ENCODE data around the gene TRMT1L. TPM values are rescaled to one million over a fixed set of nuclear protein-coding genes. Genes with fewer than 3 reads are reported as not detected.

The TRMT1L gene
- total RNA-seq, 4 donors from 2014 or later = 10.2 to 24.1 (median 20.9) TPM

- H3K27ac ChIP-seq = no peak overlapping the region
- H3K27me3 ChIP-seq = no peaks in the 10 kb centered on the region
- H3K36me3 ChIP-seq = no peaks in the 10 kb centered on the region
- intact Hi-C loops (cut with DNase I; ENCODE audit: low total_unique reads) = no loop called here
- H3K9me3 ChIP-seq = no peaks in the 10 kb centered on the region
- no peak for DNase-seq
- H3K4me3 ChIP-seq = no peak overlapping the region
- no peaks in the 10 kb centered on the region for H3K4me1 ChIP-seq
- no peak for TF ChIP-seq CTCF (IDR thresholded peaks at IDR 0.05)
- no peak for TF ChIP-seq POLR2A (IDR thresholded peaks at IDR 0.05)
These were observed 69.7 kb downstream of the TRMT1L start for GRCh38 chr1:185087101-185087500.

GRCh38 chr1:185083818-185084217 lies 72.9 kb downstream of the TRMT1L start:
- no peaks in the 10 kb centered on the region for H3K9me3 ChIP-seq
- no peaks in the 10 kb centered on the region for H3K4me1 ChIP-seq

GRCh38 chr1:185080422-185080821 lies 76.3 kb downstream of the TRMT1L start:
- intact Hi-C loops (cut with DNase I; ENCODE audit: low total_unique reads) = no loop called here
- no peak for DNase-seq
- Histone ChIP-seq H3K27ac (no peak overlapping the region), H3K4me3 (no peak overlapping the region), H3K36me3 (no peaks in the 10 kb centered on the region), H3K27me3 (no peaks in the 10 kb centered on the region), H3K4me1 (no peaks in the 10 kb centered on the region), H3K9me3 (no peaks in the 10 kb centered on the region)
- TF ChIP-seq POLR2A (IDR thresholded peaks at IDR 0.05) (no peak), CTCF (IDR thresholded peaks at IDR 0.05) (no peak)

More at GRCh38 chr1:185083818-185084217, 72.9 kb downstream of the TRMT1L start:
- no peaks in the 10 kb centered on the region for H3K27me3 ChIP-seq
- no peak overlapping the region for H3K27ac ChIP-seq
- DNase-seq = no peak
- no peak for TF ChIP-seq POLR2A (IDR thresholded peaks at IDR 0.05)
- TF ChIP-seq CTCF (IDR thresholded peaks at IDR 0.05) = no peak
- H3K36me3 ChIP-seq = no peaks in the 10 kb centered on the region
- intact Hi-C loops (cut with DNase I; ENCODE audit: low total_unique reads) = no loop called here
- no peak overlapping the region for H3K4me3 ChIP-seq

GRCh38 chr1:185077374-185077773 lies 79.4 kb downstream of the TRMT1L start:
- DNase-seq = no peak
- Histone ChIP-seq H3K4me1 (no peaks in the 10 kb centered on the region), H3K27ac (no peak overlapping the region), H3K36me3 (no peaks in the 10 kb centered on the region), H3K9me3 (no peaks in the 10 kb centered on the region), H3K27me3 (no peaks in the 10 kb centered on the region), H3K4me3 (no peak overlapping the region)
- intact Hi-C loops (cut with DNase I; ENCODE audit: low total_unique reads) = no loop called here
- TF ChIP-seq CTCF (IDR thresholded peaks at IDR 0.05) = no peak
- TF ChIP-seq POLR2A (IDR thresholded peaks at IDR 0.05) = no peak

GRCh38 chr1:185075476-185075875 lies 81.3 kb downstream of the TRMT1L start:
- Histone ChIP-seq H3K4me3 (no peak overlapping the region), H3K9me3 (no peaks in the 10 kb centered on the region), H3K4me1 (no peaks in the 10 kb centered on the region), H3K27me3 (no peaks in the 10 kb centered on the region), H3K36me3 (no peaks in the 10 kb centered on the region), H3K27ac (no peak overlapping the region)
- intact Hi-C loops (cut with DNase I; ENCODE audit: low total_unique reads) = no loop called here
- DNase-seq = no peak
- TF ChIP-seq CTCF (IDR thresholded peaks at IDR 0.05) (no peak), POLR2A (IDR thresholded peaks at IDR 0.05) (no peak)

Data from uterus (tissue), 4 donors.